ENCODE results near the gene PLEKHA5.
"Not testable (repeated sequence)": the region's sequence is repeated elsewhere in the genome, so short reads cannot be mapped to it uniquely, and the experiment has no call there.

PLEKHA5 gene

DNA sequence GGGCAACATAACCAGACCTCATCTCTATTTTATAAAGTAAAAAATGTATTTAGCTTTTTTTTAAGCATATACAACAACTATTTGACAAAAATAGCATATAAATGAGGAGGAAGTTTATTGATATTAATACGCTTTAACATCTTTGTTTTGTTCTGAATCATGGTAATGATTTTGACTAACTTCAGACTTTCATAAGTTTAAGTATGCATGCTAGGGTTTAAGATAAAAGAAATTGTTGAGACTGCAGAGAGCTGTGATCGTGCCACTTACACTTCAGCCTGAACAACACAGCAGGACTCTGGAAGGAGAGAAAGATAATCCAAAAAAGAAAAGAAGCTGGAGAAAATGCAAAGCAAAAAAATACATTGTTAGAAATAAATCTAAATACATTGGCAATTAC, 221.8 kb downstream of the PLEKHA5 start:
- DNase-seq = no peak

DNA sequence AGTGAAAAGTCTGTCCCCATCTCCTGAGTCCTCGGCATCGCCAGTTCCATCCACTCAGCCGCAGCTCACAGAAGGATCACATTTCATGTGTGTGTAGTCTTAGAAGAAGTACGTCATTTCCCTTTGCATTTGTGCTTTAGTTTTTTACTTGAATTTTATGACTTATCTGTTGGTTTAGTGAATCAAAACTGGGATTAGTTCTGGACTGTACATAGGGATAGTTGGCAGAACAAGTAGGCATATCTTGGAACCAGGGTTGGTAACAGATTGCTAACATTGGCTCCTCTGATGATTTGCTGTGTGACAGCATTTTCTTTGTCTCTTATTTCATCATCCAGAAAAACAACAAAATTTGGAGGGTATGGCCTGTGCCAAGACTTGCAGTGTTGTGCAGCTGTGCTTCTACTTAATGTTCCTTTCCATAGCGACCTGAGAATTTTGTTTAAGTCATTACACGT, 240.2 kb downstream of the PLEKHA5 start:
- no peak for DNase-seq

DNA sequence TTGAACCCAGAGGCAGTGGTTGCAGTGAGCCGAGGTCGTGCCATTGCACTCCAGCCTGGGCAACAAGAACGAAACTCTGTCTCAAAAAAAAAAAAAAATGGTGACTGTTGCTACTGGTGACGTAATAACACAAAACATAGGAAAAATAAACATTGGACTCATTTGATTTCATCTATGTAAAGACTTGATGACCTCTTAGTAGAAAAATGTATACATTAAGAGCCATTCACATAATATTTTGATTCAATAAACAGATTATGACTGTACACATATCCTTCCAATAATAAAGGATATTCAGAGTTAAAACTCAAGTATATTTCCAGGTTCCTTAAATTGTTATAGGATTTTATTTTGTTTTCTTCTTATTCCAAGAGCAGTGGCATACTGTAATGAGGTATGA, 244.1 kb downstream of the PLEKHA5 start:
- no peak for DNase-seq

DNA sequence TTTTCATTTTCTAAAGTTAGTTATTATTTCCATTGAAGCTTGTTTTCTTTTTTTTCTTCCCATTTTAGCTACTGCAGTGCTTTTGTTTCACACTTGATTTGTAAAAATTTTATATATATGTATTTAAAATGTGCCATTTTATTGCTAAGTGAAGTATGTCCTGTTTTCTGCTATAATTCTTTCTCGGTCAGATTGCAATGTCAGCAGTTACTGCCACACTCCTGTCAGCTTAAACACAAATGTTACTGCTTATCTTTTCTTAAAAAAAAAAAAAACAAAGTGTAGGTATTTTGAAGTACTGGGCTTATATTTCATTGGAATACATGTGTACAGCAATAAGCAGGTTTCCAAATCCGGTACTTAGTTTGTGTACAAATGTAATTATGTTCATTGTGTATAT, 246.4 kb downstream of the PLEKHA5 start:
- no peak for DNase-seq

DNA sequence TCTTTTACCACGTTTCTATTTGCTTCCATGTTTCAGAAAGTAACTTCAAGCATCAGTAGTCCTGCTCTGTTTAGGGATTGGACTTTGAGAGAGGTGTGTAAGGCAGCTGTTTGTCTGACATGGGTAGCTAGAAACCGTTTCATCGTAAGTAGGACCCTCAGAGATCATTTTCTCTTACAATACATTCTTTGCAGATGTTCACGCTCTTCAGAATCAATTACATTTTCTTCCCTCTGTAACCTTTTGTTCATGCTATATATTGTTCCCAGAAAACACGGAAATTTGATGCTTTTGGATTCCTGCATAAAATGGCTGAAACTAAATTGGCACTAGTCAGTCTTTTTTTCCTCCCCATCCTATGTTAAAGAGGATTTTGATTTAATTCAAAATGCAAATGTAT, 247.2 kb downstream of the PLEKHA5 start:
- DNase-seq = no peak

DNA sequence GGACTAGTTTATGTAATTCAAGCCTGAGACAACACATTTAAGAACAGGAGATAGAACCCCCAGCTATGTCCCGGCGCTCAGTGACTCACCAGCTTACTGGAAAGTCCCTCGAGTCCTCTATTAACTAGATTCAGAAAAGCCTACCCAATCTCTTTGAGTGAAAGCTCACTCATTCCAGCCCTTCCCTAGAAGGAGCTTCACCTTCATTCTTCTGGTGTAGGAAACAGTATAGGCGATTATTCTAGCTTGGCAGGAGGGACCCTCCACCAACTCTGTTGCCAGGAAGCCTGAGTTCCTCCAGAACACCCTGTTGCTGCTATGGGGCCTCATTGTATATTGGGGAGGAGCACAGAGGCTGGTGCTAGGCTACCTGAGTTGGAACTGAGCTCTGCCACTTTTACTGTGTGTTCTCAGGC, 252.6 kb downstream of the PLEKHA5 start:
- peak; percentile 12 for DNase-seq

DNA sequence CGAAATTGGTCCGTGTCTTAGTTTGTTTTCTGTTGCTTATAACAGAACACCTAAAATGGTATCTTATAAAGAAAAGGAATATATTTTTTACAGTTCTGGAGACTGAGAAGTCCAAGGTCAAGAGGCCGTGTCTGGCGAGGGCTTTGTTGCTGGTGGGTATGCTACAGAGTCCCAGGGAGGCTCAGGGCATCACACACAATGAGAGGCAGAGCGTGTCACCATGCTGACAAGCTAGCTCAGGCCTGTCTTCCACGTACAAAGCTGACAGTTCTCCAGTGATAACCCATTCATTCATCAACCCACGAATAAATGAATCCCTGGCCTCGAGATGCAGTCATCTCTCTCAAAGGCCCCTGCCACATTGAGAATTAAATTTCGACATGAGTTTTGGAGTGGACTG, 253.0 kb downstream of the PLEKHA5 start:
- no peak for DNase-seq

DNA sequence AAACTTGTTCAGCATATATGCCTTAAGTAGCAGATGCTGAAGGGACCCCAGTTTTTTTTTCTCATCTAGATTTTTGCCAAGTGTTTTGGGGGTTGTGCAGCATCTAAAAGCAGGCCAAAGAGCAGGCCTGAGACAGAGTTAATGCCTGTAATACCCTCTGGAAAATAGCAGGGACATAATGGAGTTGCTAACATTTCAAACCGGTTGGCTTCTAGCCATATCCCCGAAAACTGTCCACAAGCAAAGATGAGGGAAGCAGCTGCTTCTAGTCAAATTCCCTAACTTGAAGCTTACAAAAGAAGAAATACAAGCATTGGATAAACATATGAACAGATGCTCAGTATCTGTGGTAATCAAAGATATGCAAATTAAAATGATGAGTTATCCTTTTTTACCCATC, 257.6 kb downstream of the PLEKHA5 start:
- no peak for DNase-seq

DNA sequence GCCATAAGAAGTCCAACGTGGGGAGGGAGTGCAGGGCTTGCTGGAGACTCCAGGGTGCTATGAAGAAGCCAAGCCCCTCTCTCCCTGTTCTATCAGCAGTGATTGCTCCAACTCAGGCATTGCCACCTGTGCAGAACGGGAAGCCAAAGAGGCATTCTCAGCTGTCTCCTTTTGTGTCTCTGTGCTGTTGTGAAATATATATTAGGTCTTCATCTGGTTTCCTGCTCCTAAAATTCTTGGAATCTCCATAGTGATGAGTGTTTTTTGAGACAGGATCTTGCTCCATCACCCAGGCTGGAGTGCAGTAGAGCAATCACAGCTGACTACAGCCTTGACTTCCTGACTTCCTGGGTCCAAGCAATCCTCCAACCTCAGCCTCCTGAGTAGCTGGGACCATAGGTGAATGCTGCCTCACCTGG, 258.6 kb downstream of the PLEKHA5 start:
- DNase-seq = no peak

DNA sequence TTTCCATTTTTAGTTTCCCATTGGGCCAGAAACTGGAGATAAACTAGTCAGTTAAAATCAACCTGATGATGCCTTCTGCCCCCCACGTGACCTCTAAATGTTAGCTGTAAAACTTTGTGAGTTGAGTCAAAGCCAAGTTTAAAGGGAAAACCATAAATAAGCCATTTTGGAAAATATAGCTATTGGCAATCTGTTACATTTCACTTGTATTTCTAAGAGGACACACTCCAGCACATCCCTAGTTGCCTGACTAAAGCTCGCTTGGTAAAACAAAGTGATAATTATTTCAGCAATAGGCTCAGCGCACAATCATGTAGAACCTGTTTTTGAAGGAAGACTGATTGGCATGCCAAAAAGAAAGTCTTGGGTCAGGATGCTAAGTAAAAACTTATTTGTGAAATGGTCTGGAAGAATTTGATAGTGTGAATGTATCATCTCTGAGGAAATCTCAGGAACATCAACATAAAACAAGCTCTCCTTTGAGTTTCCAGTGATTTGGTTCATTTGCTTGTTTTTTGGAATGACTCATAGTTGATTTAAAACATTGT, 260.6 kb downstream of the PLEKHA5 start:
- DNase-seq = no peak

DNA sequence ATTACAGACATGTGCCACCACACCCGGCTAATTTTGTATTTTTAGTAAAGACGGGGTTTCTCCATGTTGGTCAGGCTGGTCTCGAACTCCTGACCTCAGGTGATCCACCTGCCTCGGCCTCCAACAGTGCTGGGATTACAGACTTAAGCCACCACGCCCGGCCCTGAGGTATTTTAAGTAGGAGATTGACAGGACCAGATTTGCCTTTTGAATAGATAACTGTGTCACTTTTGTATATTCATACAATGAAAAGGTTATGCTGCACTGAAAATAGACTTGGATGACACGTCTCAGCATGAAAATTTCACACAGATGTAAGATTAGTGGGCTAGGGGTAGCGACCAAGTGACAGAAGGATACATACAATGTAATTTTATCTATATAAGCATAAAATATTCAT, 263.1 kb downstream of the PLEKHA5 start:
- not testable (repeated sequence) for DNase-seq

DNA sequence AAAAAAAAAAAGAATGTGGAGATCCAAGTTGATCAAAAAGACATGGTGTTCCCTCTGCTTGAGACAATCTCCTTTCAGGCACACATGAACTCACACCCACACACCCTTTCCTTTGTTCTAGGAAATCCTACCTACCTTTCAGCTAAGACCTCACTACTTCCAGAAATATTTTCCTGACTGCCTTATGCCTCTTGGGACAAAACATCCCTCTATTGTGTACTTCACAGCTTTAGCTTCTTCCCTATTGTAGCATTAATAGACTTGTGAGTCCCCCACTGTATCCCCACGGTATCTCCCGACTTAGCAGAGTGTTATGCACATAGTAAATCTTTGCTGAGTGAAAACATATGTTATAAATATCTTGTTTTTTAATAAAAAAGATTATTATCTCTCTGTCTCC, 264.9 kb downstream of the PLEKHA5 start:
- no peak for DNase-seq

DNA sequence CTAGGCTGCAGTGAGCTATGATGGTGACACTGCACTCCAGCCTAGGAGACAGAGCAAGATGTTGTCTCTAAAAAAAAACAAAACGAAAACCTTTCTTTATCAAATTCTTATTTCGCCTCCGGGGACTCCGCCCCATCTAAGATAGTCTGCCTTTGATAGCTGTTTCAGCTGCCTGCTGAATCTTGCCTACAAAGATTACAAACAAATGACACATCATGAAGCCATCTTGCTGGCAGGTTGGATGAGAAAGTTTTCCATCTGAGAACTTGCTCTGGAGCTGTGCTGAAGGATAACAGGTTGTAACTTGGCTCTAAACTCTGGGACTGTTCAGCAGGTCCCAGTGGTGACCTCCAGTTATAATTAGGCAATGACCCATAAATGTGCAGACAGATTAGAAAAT, 268.0 kb downstream of the PLEKHA5 start:
- no peak for DNase-seq

DNA sequence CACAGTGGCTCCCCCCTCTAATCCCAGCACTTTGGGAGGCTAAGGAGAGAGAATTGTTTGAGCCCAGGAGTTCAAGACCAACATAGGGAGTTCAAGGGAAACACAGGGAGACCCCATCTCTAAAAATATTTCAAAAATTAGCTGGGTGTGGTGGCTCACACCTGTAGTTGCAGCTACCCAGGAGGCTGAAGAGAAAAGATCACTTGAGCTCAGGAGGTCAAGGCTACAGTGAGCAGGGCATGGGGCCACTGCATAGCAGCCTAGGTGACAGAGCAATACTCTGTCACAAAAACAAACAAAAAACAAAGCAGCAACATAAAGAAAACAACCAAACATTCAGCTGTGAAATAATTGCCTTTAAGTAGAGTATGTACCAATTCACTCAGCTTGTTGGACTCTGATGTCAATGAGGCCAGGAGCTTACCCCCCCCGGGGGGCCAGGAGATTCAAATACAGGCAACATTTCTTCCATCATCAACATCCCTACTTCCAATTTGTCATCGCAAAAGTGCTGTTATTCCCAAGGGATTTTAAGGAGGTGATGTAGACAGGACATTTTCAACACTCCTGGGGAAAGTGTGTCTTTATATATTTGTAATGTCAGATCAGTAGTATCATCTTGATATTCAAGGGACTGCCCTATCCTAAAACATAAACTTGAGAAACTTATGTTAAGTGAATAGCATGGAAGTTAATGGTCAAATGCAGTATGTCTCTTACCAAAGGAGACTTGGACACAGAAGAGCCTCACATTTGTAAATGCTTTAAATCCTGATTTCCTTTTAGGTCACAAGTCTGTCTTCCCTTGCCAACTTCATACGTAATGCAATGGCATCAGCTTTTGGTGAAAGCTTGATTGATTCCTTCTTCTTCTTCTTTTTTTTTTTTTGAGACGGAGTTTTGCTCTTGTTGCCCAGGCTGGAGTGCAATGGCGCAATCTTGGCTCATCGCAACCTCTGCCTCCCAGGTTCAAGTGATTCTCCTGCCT, 269.1 kb downstream of the PLEKHA5 start:
- no peak for DNase-seq

DNA sequence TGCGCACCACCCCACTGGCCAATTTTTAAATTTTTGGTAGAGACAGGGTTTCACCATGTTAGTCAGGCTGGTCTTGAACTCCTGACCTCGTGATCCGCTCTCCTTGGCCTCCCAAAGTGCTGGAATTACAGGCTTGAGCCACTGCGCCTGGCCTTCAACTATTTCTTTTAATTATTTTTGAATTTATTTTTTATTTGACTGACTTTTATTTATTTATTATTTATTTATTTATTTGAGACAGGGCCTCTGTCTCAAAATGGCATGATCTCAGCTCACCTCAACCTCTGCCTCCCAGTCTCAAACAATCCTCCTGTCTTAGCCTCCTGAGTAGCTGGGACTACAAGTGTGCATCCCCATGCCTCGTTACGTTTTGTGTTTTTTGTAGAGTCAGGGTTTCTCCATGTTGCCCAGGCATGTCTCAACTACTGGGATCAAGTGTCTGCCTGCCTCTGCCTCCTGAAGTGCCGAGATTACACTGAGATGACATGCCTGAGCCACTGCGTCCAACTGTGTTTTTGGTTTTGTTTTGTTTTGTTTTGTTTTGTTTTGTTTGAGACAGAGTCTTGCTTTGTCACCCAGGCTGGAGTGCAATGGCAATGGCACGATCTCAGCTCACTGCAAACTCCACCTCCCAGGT, 271.2 kb downstream of the PLEKHA5 start:
- not testable (repeated sequence) for DNase-seq

DNA sequence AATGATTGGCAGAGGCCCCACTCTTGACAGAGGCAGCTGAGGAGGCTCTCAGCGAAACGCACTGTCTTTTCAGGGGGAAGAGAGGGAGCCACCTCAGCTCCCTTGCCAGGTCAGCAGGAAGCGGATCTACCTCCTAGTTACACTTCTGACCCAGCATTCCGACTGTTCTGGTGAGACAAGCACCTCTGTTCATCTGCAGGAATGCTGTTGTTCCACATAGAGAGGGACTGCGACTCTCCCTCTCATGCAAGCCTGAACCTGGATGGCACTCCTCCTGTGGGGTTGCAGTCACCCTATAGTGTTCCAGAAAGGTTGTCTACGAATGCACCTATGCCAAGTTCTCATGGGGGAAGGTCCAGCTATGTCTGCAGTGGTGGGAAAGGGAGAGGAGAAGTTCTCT, 272.7 kb downstream of the PLEKHA5 start:
- DNase-seq = no peak

DNA sequence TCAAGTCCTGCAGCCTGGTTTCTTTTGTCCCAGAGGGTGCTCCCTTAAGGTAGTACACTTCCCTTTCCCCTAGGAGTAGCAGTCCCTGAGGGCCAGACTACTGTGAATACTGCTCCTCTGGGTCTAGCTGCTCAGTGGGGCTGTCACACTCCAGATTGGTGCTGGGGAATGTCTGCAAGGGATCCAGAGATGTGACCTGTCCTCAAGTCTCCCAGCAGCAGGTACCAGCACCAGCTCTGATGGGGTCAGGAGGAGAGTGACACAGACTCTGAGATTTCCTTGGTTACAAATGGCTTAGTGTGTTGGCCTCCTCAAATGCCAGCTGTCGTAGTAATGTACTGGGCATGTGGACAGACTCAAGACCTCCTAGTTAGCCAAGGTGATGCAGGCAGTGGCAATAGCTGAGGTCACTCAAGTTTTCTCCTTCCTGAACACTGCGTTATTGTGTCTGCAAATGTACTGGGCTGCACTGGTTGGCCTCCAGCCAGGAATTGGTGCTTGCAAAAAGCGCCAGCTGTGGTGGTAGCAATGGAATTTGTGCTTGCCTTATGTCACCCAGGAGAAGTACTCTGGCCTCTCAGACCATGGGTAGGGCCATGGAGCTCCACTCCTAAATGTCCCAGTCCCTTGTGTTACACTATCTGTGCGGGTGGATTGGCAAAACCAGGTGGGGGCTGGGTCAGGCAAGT, 273.4 kb downstream of the PLEKHA5 start:
- no peak for DNase-seq

DNA sequence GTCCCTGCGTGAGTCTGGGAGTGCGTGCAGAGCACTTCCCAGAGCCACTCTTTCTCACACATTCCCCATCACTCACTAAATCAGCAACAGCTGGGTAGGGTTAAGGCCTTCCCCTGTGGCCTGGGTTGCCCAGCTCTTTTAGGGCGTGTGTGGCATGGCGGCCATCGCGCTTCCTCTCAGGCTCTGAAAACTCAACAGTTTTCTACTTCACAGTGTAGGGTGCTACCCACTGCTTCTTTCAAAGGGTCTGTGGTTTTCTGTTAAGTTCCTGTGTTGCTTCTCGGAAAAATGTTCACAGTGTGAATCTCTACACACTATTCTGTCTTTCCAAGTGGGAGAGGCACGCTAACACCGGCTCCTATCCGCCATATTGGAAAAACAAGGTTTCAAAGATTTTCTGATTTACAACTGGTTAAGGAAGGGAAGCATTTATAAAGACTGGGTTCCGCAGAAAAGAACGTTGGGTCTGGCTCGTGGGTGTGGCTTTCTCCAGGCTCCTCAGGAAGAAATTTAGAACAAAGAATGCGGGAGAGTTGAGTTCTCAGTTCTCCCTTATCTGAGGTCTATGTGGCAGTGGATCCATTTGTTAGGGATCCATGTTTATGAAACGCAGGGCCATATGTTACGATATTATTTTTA, 274.8 kb downstream of the PLEKHA5 start:
- DNase-seq = no peak

DNA sequence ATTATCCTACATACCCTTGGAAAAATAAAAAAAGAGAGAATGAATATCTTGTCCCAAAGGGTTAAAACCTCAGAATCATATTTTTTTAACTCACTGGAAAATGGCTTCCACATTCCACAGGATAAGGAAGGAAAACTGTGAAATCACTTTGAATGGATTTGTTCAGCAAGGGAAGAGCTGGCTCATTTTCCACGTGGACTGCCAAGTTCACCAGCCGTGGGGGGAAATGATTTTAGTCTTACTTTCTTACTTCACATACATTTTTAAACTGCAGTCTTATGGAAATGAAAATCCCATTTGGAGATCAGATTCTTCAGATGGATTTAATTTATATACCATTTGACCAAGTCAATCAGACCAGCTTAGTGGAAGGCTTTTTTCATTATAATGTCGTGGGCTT, 279.8 kb downstream of the PLEKHA5 start:
- no peak for DNase-seq

DNA sequence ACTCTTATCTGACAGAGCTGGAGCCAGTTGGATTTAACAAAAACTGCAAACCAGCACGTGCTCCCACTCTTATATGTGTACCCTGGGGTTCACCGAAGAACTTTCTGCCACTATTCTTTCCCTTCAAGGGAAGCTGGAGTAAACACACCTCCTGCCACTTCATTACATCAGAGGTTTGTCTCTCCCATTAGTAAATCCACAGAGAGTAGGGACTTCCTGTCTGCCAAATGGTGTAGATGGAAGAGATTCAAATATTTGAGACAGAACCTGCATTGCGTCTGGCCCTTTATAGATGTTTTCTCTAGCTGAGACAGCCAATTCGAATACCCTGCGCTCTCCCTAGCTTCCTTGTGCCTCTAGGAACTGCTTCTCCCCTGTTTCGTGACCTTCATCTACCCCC, 280.7 kb downstream of the PLEKHA5 start:
- no peak for DNase-seq

DNA sequence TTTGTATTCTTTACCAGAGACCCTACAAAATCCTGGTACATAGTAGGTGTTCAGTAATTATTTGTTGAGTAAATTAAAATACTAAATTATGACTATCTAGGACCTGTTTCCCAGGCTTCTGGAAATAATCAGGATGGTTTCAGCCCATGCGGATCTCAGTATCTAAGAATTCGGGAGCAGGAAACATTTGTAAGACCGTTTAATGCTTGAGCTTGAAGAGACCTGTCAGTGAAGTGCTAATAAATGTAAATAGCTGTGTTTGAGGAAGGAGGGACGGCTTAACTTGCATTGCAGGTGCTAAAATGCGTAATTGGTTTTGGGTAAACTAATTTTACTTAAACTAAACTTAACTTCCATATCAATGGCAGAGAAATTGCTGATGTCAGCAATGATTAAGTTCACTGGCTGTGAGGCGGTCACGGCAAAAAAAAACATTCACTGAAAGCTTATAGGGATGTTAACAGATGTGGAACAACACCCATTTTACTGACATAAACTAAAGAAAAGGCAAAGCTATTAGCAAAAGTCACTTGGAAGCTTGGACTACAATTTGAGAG, 281.2 kb downstream of the PLEKHA5 start:
- DNase-seq = no peak

Data from activated CD4-positive, alpha-beta T cell treated with anti-CD3 and anti-CD28 coated beads, Interleukin-2, amount 50 U/mL, for 1 hour (primary cell).